ENCODE data around the gene CCDC57.

The CCDC57 gene

GRCh38 chr17:82234211-82235055 lies 21.8 kb upstream of the CCDC57 start:
- no peak for DNase-seq

- no peak for DNase-seq
Observed at GRCh38 chr17:82232876-82233785, 20.5 kb upstream of the CCDC57 start.

DNA sequence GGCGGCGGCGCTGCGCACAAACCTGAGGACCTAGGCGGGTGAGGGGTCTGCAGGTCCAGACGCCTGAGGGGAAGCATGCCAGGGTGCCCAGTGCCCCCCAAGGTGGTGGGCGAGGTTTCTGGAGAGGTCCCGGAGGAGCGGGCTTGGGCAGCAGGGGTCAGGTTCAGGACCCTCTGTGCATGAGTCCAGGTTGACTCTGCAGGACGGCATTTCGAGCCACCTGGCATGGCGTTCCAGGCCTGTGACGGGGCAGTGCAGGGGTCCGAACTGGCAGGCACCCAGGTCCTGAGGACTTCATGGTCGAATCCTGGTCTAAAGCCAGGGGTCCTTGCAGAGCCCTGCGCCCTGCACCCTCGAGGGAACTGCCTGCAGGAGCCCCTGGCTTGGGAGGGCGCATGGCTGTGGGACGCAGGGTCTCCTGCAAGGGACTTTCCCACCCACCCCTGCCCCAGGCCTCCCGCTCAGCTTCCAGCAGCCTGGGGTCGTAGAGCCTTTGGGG lies 19.7 kb upstream of the CCDC57 start:
- no peak for DNase-seq

DNA sequence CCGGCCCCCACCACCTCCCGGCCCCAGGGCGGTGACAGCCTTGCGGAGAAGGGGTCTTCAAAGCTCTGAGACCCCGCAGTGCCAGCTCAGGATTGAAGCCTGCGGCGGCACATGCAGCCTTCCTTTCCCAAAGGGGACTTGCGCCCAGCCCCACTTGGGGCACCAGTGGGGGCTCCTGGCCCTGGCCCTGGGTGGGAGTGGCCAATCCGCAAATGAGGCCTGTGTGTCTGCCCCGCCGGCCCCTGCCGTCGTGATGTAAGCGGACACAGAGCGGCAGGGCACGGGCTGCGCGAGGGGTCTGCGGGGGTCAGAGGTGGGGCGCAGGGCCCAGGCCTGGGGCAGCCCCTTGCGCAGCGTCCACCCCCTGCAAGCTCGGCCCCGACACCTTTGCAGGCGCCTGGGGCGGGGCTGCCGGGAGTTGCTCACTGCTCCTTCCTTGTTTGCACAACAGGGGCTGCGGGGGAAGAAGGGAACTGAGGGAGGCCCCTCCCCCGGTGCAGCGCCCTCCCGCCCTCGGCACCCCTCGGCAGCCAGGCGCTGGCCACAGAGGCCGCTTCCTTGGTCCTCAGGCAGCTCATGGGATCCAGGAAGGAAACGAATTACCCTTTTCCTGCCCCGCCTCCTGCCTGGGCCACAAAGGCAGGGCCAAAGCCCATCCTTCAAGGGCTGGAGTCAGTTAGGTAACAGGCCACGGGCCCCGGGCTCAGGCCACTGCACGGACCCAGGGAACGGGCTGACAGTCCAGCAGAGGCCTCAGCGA lies 19.1 kb upstream of the CCDC57 start:
- DNase-seq: peak; percentile 60

- DNase-seq: peak; percentile 73
Observed at GRCh38 chr17:82231312-82231561, 18.6 kb upstream of the CCDC57 start.

DNA sequence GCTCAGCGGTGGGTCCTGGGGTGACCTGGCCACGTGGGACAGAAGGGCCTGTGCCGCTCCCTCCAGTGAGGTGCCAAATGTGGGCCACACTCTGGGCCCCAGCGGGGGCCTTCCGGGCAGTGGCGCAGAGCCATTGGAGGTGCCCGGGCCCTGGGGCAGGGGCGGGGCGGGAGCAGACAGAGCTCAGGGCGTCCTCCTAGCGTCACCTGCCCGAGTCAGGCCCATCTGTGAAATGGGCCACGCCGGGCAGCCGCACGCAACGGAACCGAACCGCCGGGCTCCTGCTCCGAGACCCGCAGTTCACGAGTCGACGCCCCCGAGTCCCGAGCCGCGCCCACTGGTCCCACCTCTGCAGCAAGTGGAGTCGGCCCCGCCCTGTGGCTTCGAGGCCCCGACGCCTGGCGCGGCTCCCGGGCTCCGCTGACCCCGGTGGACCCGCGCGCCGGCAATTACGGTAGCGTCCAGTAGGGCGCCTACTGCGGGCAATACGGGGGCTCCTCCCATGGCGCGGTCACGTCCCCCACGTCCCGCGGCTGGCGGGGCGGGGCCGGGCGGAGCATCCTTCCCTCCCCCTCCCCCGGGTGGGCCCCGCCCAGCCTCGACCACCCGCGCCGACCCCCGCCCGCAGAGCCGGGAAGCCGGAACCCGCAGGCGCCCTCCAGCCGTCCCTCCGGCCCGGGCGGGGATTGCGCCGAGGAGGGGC lies 18.1 kb upstream of the CCDC57 start:
- peak; percentile 81 for DNase-seq

DNA sequence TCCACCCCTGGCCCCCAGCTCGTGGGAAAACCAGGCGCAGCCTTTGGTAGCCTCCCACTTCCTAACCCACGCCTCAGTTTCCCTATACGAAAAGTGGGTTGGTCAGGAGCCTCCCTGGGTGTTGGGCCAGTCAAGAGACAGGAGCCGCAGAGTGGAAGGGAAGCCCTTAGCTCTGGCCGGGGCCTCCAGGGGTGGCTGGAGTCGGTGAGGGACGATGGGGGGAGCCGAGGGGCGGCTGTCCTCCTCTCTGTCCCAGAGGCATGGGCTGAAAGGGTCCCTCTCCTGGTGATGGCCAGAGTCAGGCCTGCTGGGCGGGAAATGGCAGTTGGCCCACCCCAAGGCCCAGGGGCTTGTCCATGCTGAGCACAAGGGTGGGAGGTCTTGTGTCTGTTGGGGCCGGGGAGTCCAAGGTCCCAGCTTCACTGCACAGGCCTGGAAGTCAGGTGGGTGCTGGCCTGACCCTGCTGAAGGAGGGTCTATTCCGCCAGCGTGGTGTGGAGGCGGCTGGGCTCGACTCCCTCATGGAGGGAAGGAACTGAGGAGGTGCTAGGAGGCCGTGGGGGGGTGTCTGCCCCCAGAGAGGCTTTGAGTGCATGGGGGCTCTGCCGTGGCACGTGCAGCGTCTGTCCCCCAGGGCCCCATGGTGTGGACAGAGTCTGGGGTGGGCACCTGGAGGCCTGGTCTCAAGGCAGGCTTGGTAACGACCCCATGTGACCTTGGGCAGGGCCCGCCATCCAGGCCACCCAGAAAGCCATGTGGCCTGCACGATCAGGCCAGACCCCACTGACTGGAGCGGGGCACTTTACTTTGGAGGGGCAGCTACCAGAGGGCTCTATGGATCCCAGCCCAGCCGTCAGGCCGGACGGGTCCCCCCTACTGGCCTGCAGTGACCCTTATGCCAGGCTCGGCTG lies 17.3 kb upstream of the CCDC57 start:
- DNase-seq: peak; percentile 57

DNA sequence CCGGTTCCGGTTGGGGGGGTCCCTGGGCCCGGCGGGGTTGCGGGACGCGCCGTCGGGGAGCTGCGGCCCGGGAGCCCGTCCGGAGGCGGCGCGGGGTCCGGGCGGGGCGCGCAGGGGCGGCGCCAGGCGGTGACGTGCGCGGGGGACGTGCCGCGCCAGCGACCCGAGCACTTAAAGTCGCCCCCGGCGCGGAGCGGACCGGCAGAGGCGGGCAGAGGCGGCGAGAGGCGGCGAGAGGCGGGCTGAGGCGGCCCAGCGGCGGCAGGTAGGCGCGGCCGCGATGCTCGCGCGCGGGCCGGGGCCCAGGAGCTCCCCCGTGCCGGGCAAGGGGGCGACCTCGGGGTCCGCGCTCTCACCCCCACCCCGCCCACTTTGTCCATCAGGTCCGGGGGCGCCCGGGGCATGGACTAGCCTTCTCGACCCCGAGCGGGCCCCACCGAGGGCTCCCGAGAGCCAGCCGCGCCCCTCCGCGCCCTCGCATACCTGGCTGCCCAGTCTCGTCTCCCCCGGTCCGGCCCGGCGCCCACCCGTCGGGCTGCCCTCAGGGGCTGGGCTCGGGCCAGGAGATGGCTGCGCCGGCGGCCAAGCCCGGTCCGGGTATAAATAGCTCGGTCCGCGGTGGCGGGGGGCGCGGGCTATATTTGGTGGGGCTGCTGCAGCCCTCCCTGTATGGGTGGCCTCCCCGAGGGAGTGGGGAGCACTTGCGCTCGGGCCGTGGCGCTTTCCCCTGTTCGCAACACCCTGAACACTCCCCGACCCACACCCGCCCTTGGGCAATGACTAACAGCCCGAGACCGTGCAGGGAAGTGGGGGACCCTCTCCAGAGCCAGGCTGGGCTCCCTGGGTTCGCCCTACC lies 16.4 kb upstream of the CCDC57 start, which contains the start of gene SLC16A3:
Gene SLC16A3, plus strand, starts transcription at position 201 of the 856 bp plus-strand sequence. CDS start 6,967 bp downstream, outside the sequence.
- peak; percentile 53 for DNase-seq

DNA sequence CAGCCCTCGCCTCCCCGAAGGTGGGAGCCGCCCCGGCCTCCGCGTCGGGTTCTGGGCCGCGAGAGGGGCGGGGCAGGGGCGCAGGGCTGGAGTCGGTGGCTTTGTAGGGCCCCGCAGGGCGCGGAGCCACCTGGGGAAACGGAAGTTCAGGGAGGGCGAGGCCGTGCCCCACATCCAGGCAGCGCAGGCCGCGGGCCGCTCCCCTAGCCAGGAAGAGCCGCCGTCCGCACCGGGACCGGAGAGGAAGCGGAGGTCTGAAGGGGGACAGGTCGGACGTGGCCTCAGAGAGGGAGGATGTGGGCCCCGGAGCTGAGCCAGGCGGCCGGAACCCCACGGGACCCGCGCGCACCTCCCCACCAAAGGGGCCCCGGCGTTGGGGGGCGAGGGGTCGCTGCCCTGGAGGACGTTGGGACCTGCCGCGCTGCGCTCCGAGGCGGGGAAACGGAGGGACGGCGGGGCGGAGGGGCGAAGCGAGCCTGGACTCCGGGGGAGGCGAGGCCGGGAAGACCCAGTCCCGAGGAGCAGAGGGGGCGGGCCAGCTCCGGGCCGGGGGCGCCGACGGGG lies 15.7 kb upstream of the CCDC57 start:
- peak; percentile 47 for DNase-seq

DNA sequence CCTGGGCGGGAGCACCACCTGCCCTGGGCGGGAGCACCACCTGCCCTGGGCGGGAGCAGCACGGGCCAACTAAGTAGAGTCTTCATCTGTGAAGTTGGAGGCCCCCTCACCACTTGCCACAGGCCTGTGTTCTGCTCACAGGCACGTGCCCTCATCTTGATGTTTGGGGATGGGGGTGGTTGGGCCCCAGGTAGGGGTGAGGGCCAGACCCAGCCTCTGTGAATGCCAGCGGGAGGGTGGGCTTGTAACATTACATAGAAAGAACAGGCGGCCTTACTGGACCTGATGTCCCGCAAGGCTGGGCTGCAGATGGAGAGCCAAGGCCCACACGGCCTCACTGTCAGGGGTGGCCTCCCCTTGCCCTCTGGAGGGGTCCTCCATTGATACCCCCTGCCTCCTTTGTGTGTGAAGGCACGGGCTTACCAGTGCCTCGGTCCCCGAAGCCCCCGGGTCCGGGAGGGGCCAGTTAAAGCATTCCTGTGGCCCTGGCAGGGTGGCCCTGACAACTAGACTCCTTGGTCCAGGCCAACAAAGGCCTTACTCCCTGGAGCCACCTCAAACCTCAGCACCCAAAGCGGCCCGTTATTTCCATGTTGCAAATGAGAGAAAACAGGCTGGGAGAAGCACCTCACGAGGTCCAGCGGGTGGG lies 15.1 kb upstream of the CCDC57 start:
- DNase-seq: no peak

DNA sequence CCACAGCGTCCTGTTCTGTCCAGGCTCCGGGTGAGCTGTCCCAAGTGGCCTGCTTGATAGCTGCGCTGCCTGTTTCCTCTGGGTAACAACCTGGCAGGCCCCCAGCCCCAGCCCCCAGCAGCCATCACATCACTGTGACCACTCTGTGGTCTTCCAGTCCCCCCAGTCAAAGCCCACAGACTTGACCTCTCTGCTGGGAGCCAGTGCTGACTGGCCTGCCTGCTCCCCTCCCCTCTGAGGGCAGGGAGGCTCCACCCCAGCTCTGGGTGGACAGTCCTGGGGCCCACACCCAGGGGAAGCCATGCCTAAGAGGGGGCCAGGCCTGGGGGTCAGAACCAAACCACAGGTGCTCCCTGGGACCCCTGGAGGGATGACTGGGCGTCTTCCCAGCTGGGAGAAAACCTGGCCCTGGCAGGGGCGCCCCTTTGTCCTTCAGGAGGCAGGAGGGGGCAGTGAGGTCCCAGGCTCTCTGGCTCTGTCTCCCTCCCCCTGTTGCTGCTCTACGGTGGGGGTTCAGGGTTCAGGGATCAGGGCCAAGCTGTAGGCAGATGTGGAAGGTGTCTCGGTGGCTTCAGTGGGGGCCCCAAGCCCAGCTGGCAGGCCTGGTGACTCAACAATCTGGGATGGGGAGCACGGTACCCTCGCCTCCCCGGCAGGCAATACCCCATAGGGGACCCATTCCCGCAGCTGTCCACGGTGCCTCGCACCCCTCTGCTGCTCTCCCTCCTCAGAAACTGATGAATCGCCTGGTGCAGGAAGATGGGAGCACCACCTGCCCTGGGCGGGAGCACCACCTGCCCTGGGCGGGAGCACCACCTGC lies 14.4 kb upstream of the CCDC57 start:
- DNase-seq: peak; percentile 3

DNA sequence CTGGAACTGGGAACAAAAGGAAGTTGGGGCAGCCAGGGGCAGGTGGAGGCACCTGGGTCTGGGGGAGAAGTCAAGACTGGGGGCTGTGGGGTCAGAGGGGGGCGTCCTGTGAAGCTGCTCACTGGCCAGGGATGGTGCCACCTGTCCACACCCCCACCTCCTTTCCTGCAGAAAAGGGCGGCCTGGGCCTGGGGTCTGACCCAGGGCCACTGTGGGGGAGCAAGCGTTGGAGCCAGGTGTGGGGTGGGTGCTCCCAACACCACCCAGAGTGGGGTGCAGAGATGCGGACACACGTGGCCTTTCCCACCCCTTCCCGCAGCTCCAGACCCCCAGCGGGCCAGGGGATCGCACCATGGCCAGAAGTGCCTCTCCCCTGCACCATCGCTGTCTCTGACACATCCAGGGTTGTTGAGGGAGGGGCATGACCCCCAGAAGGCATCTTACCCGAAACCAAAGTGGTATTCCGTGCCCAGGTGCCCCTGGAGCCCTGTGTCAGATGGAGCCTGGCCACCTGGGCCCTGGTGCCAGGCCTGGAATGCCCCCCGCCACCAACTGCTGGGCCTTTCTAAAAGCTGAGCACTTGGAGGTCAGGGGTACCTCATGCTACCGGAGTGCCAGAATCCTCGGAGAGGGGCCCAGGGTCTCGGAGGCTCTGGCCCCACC lies 13.6 kb upstream of the CCDC57 start:
- no peak for DNase-seq

DNA sequence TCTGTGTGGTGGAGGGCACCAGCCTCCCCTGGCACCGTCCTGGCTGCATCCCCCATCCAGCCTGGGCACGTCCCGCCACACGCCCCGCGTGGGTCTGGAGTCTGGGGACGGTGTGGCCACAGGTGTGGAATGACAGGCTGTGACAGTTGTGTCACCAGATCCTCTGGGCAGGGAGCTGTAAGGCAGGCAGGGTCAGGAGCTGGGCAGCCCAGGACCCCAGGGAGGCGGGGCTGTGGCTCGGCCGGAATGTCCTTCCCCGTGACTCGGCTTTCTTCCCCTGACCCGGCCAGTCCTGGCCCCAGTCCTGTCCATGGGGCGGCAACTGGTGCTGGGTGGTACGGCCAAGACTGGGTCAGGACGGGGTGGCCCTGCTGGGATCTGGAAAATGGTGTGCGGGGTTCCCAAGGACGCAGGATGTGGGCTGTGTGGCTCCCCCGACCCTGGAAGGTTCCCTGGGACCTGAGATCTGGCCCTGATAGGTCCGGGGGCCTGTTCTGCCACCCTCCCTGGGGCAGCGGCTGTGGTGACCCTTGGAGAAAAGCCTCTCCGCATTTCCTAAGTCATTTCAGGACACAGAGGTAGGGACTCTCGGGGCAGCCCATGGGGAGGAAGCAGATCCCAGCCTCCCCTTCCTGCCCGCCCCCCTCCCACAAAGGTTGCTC lies 12.9 kb upstream of the CCDC57 start:
- no peak for DNase-seq

DNA sequence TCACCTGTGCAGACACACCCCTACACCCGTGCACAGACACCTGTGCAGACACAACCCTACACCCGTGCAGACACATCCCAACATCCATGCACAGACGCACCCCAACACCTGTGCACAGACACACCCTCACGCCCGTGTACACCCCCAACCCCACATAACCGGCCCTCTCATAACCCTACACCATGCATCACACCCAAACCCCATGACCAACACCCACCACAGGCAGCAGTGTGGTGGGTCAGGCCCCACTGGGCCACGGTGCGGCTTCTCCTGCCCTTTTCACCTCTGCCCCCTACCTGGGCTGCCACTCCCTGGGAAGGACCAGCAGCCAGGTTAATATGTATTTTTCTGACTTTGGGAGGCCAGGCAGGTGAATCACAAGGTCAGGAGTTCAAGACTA lies 12.0 kb upstream of the CCDC57 start:
- no peak for DNase-seq

DNA sequence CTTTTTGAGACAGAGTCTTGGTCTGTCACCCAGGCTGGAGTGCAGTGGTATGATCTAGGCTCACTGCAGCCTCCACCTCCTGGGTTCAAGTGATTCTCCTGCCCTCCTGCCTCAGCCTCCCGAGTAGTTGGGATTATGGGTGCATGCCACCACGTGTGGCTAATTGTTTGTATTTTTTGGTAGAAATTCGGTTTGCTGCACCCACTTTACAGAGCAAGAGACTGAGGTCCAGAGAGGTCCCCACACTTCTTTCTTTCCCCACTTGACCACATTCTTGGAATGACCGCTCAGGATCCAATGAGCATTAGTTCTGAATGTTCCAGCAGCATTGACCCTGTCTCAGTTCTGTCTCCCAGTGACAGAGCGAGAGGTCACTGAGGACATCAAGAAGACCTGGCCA lies 10.9 kb upstream of the CCDC57 start:
- DNase-seq: no peak

DNA sequence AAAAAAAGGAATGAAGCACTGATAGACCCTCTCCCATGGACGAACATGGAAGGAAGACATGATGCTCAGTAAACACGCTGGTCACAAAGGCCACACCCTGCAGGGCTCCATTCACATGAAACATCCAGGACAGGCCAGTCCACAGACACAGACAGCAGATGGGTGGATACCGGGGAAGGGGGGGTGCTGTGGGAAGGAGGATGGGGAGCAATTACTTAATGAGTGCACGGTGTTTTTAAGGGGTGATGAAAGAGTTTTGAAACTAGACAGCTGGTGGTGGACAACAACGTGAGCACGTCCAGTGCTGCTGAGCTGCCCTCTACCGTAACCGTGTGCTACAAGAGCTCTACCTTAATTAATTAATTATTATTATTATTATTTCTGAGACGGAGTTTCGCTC lies 10.2 kb upstream of the CCDC57 start:
- DNase-seq: no peak

DNA sequence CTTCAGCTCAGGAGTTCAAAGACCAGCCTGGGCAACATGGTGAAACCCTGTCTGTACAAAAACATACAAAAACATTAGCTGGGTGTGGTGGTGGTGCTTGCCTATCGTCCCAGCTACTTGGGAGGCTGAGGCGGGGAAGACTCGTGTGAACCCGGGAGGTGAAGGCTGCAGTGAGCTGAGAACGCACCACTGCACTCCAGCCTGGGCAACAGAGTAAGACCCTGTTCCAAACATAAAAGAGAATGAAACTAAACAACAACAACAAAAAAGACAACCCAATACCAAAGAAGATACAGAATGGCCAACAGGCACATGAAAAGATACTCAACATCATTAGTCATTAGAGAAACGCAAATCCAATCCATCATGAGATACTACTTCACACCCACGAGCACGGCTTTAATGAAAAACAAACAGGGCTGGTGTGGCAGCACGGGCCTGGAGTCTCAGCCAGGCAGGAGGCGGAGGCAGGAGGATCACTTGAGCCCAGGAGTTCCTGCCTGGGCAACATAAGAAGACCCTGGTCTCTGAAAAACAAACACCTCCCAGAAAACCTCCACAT lies 8.8 kb upstream of the CCDC57 start:
- no peak for DNase-seq

Measured in retina (tissue), 1 donor.